Hippocampal formation (tissue), 2 donors: ENCODE data around the gene RGS14.
"Not testable (repeated sequence)": the region's sequence is repeated elsewhere in the genome, so short reads cannot be mapped to it uniquely, and the experiment has no call there.

Experiments used
- DNase-seq, 2 donors: peaks; one replicate each; lab custom pipeline; 2025; lab: John Stamatoyannopoulos, UW

Gene RGS14

GRCh38 chr5:177365845-177366527, 8.3 kb downstream of the RGS14 start:
- DNase-seq, result no peak

GRCh38 chr5:177366528-177367322, 9.0 kb downstream of the RGS14 start:
- DNase-seq, result no peak

- no peak for DNase-seq
Observed at GRCh38 chr5:177367323-177367848, 9.7 kb downstream of the RGS14 start.

- no peak for DNase-seq
Observed at GRCh38 chr5:177367981-177368868, 10.5 kb downstream of the RGS14 start.

- no peak for DNase-seq
Observed at GRCh38 chr5:177368869-177369644, 11.3 kb downstream of the RGS14 start.

- no peak for DNase-seq
Observed at GRCh38 chr5:177369645-177370440, 12.1 kb downstream of the RGS14 start.

- DNase-seq, result no peak
Observed at GRCh38 chr5:177370488-177371119, 12.9 kb downstream of the RGS14 start.

GRCh38 chr5:177371120-177372033, 13.7 kb downstream of the RGS14 start:
- no peak for DNase-seq

GRCh38 chr5:177372034-177372896, 14.5 kb downstream of the RGS14 start:
- no peak for DNase-seq

GRCh38 chr5:177372910-177373309, 15.2 kb downstream of the RGS14 start:
- DNase-seq, result no peak

- DNase-seq, result no peak
Observed at GRCh38 chr5:177373806-177374205, 16.1 kb downstream of the RGS14 start.

- no peak for DNase-seq
Observed at GRCh38 chr5:177374211-177374610, 16.5 kb downstream of the RGS14 start.

- DNase-seq, result not testable (repeated sequence)
Observed at GRCh38 chr5:177375516-177375915, 17.8 kb downstream of the RGS14 start.

- no peak for DNase-seq
Observed at GRCh38 chr5:177376107-177376506, 18.4 kb downstream of the RGS14 start.

- DNase-seq, result no peak
Observed at GRCh38 chr5:177377851-177378776, 20.4 kb downstream of the RGS14 start.
